Endothelial cell (in vitro differentiated cells): ENCODE measurements around the gene BTBD7. TPM values are rescaled to one million over a fixed set of nuclear protein-coding genes. Genes with fewer than 3 reads are reported as not detected.
A peak's percentile ranks its signal among the peaks of the same experiment; 100 is the strongest.

Experiments used
- DNase-seq: peaks from one replicate; pipeline ENCODE4 v3.0.0; 2021; ENCODE audit warnings: low spot score
- H3K27ac Mint-ChIP-seq: one replicate; pipeline ENCODE4 v1.8.0; 2021; ENCODE audit warnings: mixed read lengths, inconsistent platforms; ENCODE audit not compliant: unreplicated experiment
- H3K27me3 Mint-ChIP-seq: one replicate; pipeline ENCODE4 v1.8.0; 2021; ENCODE audit warnings: mild to moderate bottlenecking, moderate library complexity, mixed read lengths, inconsistent platforms; ENCODE audit not compliant: unreplicated experiment
- H3K36me3 Mint-ChIP-seq: one replicate; pipeline ENCODE4 v1.8.0; 2021; ENCODE audit warnings: mild to moderate bottlenecking, low read depth, mixed read lengths, inconsistent platforms; ENCODE audit not compliant: unreplicated experiment
- H3K4me1 Mint-ChIP-seq: one replicate; pipeline ENCODE4 v1.8.0; 2021; ENCODE audit warnings: mild to moderate bottlenecking, mixed read lengths, inconsistent platforms; ENCODE audit not compliant: unreplicated experiment
- H3K4me3 Mint-ChIP-seq: one replicate; pipeline ENCODE4 v1.8.0; 2021; ENCODE audit warnings: mild to moderate bottlenecking, mixed read lengths, inconsistent platforms; ENCODE audit not compliant: unreplicated experiment
- H3K9me3 Mint-ChIP-seq: one replicate; pipeline ENCODE4 v1.8.0; 2021; ENCODE audit warnings: mixed read lengths, inconsistent platforms; ENCODE audit not compliant: unreplicated experiment
- total RNA-seq: library from RNA; stranded (reverse); fragmentation: NEBNext Ultra II Directional; extraction: Animal tissue kit (Norgen Biotek cat#: 25700); gene quantifications from one replicate; pipeline ENCODE4 v1.2.1, GENCODE V29; 2021; ENCODE audit not compliant: unreplicated experiment
- TF ChIP-seq, protein P1 (sequence below): fragments of 200-600 bp; sonication (generic); IDR thresholded peaks from one replicate; pipeline ENCODE4 v1.5.0; 2021; ENCODE audit warnings: antibody characterized with exemption; ENCODE audit not compliant: unreplicated experiment

BTBD7 gene
- total RNA-seq, 1 donor from 2014 or later: 71.1 TPM

- Mint-ChIP-seq H3K27ac (peak overlapping the region; percentile 94), H3K4me3 (peak overlapping the region; percentile 70), H3K9me3 (no peaks in the 10 kb centered on the region), H3K4me1 (peaks cover 41% of the 10 kb centered on the region), H3K36me3 (no peaks in the 10 kb centered on the region), H3K27me3 (peaks cover 9% of the 10 kb centered on the region)
- no peak for DNase-seq
- TF ChIP-seq, protein P1, sequence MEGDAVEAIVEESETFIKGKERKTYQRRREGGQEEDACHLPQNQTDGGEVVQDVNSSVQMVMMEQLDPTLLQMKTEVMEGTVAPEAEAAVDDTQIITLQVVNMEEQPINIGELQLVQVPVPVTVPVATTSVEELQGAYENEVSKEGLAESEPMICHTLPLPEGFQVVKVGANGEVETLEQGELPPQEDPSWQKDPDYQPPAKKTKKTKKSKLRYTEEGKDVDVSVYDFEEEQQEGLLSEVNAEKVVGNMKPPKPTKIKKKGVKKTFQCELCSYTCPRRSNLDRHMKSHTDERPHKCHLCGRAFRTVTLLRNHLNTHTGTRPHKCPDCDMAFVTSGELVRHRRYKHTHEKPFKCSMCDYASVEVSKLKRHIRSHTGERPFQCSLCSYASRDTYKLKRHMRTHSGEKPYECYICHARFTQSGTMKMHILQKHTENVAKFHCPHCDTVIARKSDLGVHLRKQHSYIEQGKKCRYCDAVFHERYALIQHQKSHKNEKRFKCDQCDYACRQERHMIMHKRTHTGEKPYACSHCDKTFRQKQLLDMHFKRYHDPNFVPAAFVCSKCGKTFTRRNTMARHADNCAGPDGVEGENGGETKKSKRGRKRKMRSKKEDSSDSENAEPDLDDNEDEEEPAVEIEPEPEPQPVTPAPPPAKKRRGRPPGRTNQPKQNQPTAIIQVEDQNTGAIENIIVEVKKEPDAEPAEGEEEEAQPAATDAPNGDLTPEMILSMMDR: no peak
Observed at GRCh38 chr14:93329965-93330608, 2.7 kb downstream of the BTBD7 start.

GRCh38 chr14:93328546-93328945 lies 4.3 kb downstream of the BTBD7 start:
- Mint-ChIP-seq H3K4me1 (peaks cover 39% of the 10 kb centered on the region), H3K27me3 (peaks cover 8% of the 10 kb centered on the region), H3K36me3 (no peaks in the 10 kb centered on the region), H3K4me3 (no peak overlapping the region), H3K27ac (no peak overlapping the region), H3K9me3 (no peaks in the 10 kb centered on the region)
- DNase-seq: no peak
- TF ChIP-seq, protein P1: no peak

DNA sequence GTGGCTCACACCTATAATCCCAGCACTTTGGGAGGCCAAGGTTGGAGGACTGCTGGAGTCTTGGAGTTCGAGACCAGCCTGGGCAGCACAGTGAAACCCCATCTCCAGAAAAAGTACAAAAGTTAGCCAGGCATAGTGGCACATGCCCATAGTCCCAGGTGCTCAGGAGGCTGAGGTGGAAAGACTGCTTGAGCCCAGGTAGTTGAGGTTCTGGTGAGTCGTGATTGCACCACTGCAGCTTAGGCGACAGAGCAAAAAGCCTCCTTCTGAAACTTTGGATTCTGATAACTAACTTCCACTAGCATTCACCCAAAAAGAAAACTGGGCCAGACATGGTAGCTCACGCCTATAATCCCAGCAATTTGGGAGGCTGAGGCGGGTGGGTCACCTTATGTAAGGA lies 6.6 kb downstream of the BTBD7 start:
- Mint-ChIP-seq H3K4me3 (no peak overlapping the region), H3K9me3 (no peaks in the 10 kb centered on the region), H3K36me3 (no peaks in the 10 kb centered on the region), H3K27ac (no peak overlapping the region), H3K4me1 (peaks cover 38% of the 10 kb centered on the region), H3K27me3 (no peaks in the 10 kb centered on the region)
- TF ChIP-seq, protein P1: no peak
- no peak for DNase-seq

DNA sequence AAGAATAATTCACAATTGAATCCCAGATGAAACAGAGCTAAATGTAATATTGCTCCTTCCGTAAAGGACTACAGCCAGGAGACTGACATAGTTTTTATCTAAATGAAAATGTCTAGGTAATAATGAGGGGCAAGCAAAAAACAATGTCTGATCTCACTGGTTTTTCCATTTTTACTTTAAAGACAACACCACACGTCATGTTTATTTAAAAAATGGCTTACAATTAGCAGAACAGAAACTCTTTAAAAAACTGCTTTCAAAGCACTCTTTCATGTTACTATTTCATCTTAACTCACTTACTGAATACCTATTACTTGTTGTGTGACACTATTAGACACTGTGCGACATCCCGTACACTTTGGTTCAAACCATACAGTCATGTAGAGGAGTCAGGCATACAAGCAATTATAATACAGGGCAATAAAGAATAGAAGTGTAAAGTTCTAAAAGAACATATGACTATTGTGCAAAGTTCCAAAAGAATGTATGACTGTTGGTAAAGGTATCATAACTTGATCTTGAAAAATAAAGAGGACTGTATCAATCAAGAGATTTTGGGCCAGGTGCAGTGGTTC lies 9.1 kb downstream of the BTBD7 start:
- peaks cover 38% of the 10 kb centered on the region for H3K4me1 Mint-ChIP-seq
- no peaks in the 10 kb centered on the region for H3K9me3 Mint-ChIP-seq
- TF ChIP-seq, protein P1: no peak
- H3K27me3 Mint-ChIP-seq: no peaks in the 10 kb centered on the region
- H3K4me3 Mint-ChIP-seq: peak overlapping the region; percentile 12
- H3K27ac Mint-ChIP-seq: no peak overlapping the region
- DNase-seq: no peak
- no peaks in the 10 kb centered on the region for H3K36me3 Mint-ChIP-seq

- Mint-ChIP-seq H3K27ac (no peak overlapping the region), H3K36me3 (no peaks in the 10 kb centered on the region), H3K4me1 (peaks cover 39% of the 10 kb centered on the region), H3K9me3 (no peaks in the 10 kb centered on the region), H3K4me3 (no peak overlapping the region), H3K27me3 (no peaks in the 10 kb centered on the region)
- no peak for DNase-seq
- TF ChIP-seq, protein P1: no peak
Observed at GRCh38 chr14:93322929-93323599, 9.8 kb downstream of the BTBD7 start.
